ENCODE results near the gene ASTL.

- TF ChIP-seq POLR2A (IDR thresholded peaks at IDR 0.05; ENCODE audit: borderline replicate concordance, extremely low read depth, insufficient read depth, insufficient read length): no peak
- no peak for TF ChIP-seq CTCF (IDR thresholded peaks at IDR 0.05 in 2 of 3, conservative IDR thresholded peaks at IDR 0.05 in 1 of 3; ENCODE audit: borderline replicate concordance in 1 of 3, insufficient read depth in 1 of 3, low read depth in 2 of 3, low read length in 2 of 3)
- TF ChIP-seq POLR2AphosphoS5 (IDR thresholded peaks at IDR 0.05; ENCODE audit: low read depth, low read length): no peak
- no peak for TF ChIP-seq EZH2phosphoT487 (IDR thresholded peaks at IDR 0.05; ENCODE audit: borderline replicate concordance)
Measured at GRCh38 chr2:96122391-96122790, 15.9 kb downstream of the ASTL start.
